Caco-2 (cell line): ENCODE data around the gene CPB1. TPM values are rescaled to one million over a fixed set of nuclear protein-coding genes. Genes with fewer than 3 reads are reported as not detected.

Source experiments
- BruUV-seq: library from RNA; stranded (reverse); fragments of 400-500 nt; replicated peaks from 2 replicates; lab custom pipeline; 2021; lab: Mats Ljungman, UMichigan
- CTCF ChIA-PET: fragments of 300-600 bp; sonication (Branson Sonifier 250); formaldehyde crosslinking; loops from one replicate; lab custom pipeline; 2022; ENCODE audit warnings: antibody characterized with exemption; lab: Charles Lee
- POLR2A ChIA-PET: fragments of 300-600 bp; sonication (Branson Sonifier 250); formaldehyde crosslinking; loops from one replicate; lab custom pipeline; 2022; ENCODE audit warnings: antibody characterized with exemption; lab: Charles Lee
- DNase-seq, 2 experiments: peaks; one replicate each; pipeline versions ENCODE4 v3.0.0 to v3.0.0-alpha.2; 2020 to 2022
- H3K27me3 ChIP-seq: replicated peaks from 2 replicates; pipeline ENCODE4 v1.6.0; 2011; ENCODE audit warnings: low read length; ENCODE audit not compliant: control insufficient read depth, insufficient read depth
- H3K36me3 ChIP-seq: 2 replicates; pipeline ENCODE4 v1.5.1; 2011; ENCODE audit warnings: low read length; ENCODE audit not compliant: control insufficient read depth, insufficient read depth
- H3K4me1 ChIP-seq: fragments of 250-450 bp; sonication (Bioruptor Pico); 2 replicates; pipeline ENCODE4 v1.5.1; 2020; ENCODE audit warnings: mild to moderate bottlenecking
- H3K4me3 ChIP-seq: 2 replicates; pipeline ENCODE4 v1.5.1; 2011; ENCODE audit warnings: low read depth, mild to moderate bottlenecking, control low read depth, low read length
- H3K9me3 ChIP-seq: fragments of 250-450 bp; sonication (Bioruptor Pico); 2 replicates; pipeline ENCODE4 v1.5.1; 2020; ENCODE audit warnings: mild to moderate bottlenecking, moderate library complexity
- H3K27ac Mint-ChIP-seq: one replicate; pipeline ENCODE4 v1.8.0; 2022; ENCODE audit warnings: mixed read lengths; ENCODE audit not compliant: unreplicated experiment
- H3K27me3 Mint-ChIP-seq: one replicate; pipeline ENCODE4 v1.8.0; 2022; ENCODE audit warnings: mixed read lengths; ENCODE audit not compliant: insufficient read depth, unreplicated experiment
- H3K36me3 Mint-ChIP-seq: one replicate; pipeline ENCODE4 v1.8.0; 2022; ENCODE audit warnings: mild to moderate bottlenecking, mixed read lengths; ENCODE audit not compliant: insufficient read depth, unreplicated experiment
- H3K4me1 Mint-ChIP-seq: one replicate; pipeline ENCODE4 v1.8.0; 2022; ENCODE audit warnings: low read depth, mixed read lengths; ENCODE audit not compliant: unreplicated experiment
- H3K4me3 Mint-ChIP-seq: one replicate; pipeline ENCODE4 v1.8.0; 2022; ENCODE audit warnings: mild to moderate bottlenecking, moderate library complexity, mixed read lengths; ENCODE audit not compliant: unreplicated experiment
- H3K9me3 Mint-ChIP-seq: one replicate; pipeline ENCODE4 v1.8.0; 2022; ENCODE audit warnings: mixed read lengths; ENCODE audit not compliant: unreplicated experiment
- intact Hi-C: fragments of 100-400 bp; cut with micrococcal nuclease; formaldehyde crosslinking; loops from one replicate; pipeline ENCODE4 v1.10.0; 2022; ENCODE audit not compliant: unreplicated experiment
- total RNA-seq: library from RNA; stranded (reverse); gene quantifications from 2 replicates; pipeline ENCODE4 v1.2.3, GENCODE V29; 2022
- TF ChIP-seq, protein P1 (sequence below), 2 experiments: fragments of 200-600 bp in 1 of 2; IDR thresholded peaks; 1 replicate in 1 of 2; 2 replicates in 1 of 2; pipeline versions ENCODE4 v1.5.1 to v1.8.0; 2011 to 2022; ENCODE audit warnings: antibody characterized with exemption in 1 of 2, control low read depth in 1 of 2, inconsistent platforms in 1 of 2, low read depth in 1 of 2, low read length in 1 of 2, mild to moderate bottlenecking in 1 of 2, moderate library complexity in 1 of 2; ENCODE audit not compliant: insufficient read depth in 1 of 2, severe bottlenecking in 1 of 2, unreplicated experiment in 1 of 2

Gene CPB1
- total RNA-seq, 1 experiment from 2014 or later = not detected

DNA sequence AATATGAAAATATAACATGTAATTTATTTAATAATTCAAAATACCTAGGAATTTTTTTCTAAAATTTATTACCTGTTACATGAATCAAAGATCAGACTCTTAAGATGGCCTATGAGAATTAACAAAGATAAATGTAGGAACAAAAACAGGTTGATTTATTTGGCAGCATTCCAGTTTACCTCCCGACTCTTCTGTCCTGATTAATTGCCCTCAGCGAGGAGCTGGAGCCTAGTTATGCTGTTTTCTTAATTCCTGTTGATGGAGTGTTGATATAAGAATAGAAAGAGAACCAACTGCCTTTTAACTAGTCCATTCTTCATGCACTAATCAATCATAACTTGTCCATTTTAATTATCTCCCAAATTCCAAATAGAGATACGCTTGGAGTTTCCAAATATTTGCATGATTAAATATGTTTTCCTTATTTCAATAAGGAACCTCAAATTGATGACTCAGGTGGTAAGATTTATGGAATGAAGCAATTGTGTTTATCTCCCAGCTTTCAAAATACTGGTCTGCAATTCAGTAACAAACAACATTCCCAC is 10.6 kb upstream of the CPB1 start:
- H3K9me3 Mint-ChIP-seq = no peaks in the 10 kb centered on the region
- intact Hi-C loops = no loop called here
- H3K27me3 Mint-ChIP-seq = no peaks in the 10 kb centered on the region
- no peak overlapping the region for H3K4me3 ChIP-seq
- DNase-seq = no peak
- H3K4me1 ChIP-seq = no peaks in the 10 kb centered on the region
- no peaks in the 10 kb centered on the region for H3K9me3 ChIP-seq
- peaks cover 7% of the 10 kb centered on the region for H3K4me1 Mint-ChIP-seq
- no peaks in the 10 kb centered on the region for H3K27me3 ChIP-seq
- H3K36me3 Mint-ChIP-seq = no peaks in the 10 kb centered on the region
- H3K36me3 ChIP-seq = no peaks in the 10 kb centered on the region
- POLR2A ChIA-PET = no interaction called here
- BruUV-seq = no TSS peak
- TF ChIP-seq, protein P1, sequence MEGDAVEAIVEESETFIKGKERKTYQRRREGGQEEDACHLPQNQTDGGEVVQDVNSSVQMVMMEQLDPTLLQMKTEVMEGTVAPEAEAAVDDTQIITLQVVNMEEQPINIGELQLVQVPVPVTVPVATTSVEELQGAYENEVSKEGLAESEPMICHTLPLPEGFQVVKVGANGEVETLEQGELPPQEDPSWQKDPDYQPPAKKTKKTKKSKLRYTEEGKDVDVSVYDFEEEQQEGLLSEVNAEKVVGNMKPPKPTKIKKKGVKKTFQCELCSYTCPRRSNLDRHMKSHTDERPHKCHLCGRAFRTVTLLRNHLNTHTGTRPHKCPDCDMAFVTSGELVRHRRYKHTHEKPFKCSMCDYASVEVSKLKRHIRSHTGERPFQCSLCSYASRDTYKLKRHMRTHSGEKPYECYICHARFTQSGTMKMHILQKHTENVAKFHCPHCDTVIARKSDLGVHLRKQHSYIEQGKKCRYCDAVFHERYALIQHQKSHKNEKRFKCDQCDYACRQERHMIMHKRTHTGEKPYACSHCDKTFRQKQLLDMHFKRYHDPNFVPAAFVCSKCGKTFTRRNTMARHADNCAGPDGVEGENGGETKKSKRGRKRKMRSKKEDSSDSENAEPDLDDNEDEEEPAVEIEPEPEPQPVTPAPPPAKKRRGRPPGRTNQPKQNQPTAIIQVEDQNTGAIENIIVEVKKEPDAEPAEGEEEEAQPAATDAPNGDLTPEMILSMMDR (IDR thresholded peaks at IDR 0.05; ENCODE audit: insufficient read depth in 1 of 2, low read depth in 1 of 2, low read length in 1 of 2, severe bottlenecking in 1 of 2, unreplicated experiment in 1 of 2) = no peak
- no peak overlapping the region for H3K27ac Mint-ChIP-seq
- CTCF ChIA-PET = no interaction called here
- no peak overlapping the region for H3K4me3 Mint-ChIP-seq

DNA sequence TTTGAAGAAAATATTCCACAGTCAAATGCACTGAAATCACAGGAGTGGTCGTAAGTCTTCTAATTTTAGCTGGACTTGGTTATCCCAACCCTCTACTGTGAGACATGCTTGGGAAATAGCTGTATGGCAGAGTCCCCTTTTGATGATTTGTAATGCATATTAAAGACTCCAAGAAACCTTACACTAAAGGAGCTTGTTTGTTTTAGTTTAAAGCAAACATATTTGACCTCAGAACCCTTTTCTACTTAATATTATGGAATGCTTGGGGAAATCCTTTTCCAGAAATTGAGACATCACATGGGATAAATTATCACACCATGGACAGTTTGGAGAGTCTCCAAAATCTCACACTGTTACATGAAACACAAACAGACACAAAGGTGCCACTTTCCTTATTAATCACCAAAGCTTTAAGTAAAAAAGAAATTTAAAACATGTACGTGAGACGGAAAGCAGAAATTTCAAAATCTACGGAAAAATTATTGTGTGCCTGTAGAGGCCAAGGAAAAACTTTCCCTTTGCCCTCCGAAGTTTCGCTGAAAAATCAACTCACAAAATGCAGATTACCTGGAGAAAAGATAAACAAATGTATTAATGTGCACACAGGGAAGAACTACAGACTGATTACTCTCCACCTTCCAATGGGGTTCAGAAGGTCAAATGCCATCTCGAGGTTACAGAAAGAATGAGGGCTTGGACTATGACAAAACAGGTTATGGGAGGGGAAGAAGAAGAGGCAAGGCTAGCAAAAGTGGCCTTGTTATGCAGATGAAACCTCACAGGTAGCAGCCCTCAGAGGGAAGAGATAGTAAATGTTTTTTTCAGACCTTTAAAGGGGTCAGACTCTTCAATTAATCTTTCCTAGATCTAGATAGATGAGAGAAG is 7.0 kb upstream of the CPB1 start:
- H3K27me3 ChIP-seq = no peaks in the 10 kb centered on the region
- no peak overlapping the region for H3K4me3 ChIP-seq
- POLR2A ChIA-PET = no interaction called here
- BruUV-seq = no TSS peak
- peak in 1 of 2 experiments; percentile 6 for DNase-seq
- no peaks in the 10 kb centered on the region for H3K9me3 ChIP-seq
- Mint-ChIP-seq H3K4me1 (peaks cover 7% of the 10 kb centered on the region), H3K4me3 (no peak overlapping the region), H3K27ac (no peak overlapping the region), H3K27me3 (no peaks in the 10 kb centered on the region), H3K36me3 (no peaks in the 10 kb centered on the region), H3K9me3 (no peaks in the 10 kb centered on the region)
- H3K36me3 ChIP-seq = no peaks in the 10 kb centered on the region
- CTCF ChIA-PET = no interaction called here
- H3K4me1 ChIP-seq = no peaks in the 10 kb centered on the region
- intact Hi-C loops = no loop called here
- TF ChIP-seq, protein P1 (IDR thresholded peaks at IDR 0.05; ENCODE audit: insufficient read depth in 1 of 2, low read depth in 1 of 2, low read length in 1 of 2, severe bottlenecking in 1 of 2, unreplicated experiment in 1 of 2) = no peak

DNA sequence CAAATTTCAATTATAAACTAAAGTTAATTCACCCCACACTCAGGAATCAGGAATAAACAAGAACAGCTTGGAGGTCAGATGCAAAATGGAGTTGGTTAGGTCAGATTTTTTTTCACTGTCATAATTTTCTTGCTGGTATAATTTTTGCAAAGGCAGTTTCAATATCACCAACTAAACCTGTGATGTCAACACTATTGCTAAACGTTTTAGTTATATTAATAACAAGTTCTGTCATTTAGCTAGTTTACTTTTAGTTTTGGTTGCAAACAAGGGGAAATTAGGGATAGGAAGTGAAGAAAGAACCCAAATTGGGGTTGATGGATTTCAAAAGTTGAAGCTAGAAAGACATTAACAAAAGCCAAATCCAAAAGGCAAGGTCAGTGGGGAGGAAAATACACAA is 4.6 kb upstream of the CPB1 start:
- H3K27me3 Mint-ChIP-seq = no peaks in the 10 kb centered on the region
- TF ChIP-seq, protein P1 (IDR thresholded peaks at IDR 0.05; ENCODE audit: insufficient read depth in 1 of 2, low read depth in 1 of 2, low read length in 1 of 2, severe bottlenecking in 1 of 2, unreplicated experiment in 1 of 2) = no peak
- intact Hi-C loops = no loop called here
- H3K27ac Mint-ChIP-seq = no peak overlapping the region
- POLR2A ChIA-PET = no interaction called here
- no peaks in the 10 kb centered on the region for H3K27me3 ChIP-seq
- CTCF ChIA-PET = no interaction called here
- no peaks in the 10 kb centered on the region for H3K4me1 ChIP-seq
- no peak for DNase-seq
- no peaks in the 10 kb centered on the region for H3K36me3 Mint-ChIP-seq
- BruUV-seq = no TSS peak
- no peaks in the 10 kb centered on the region for H3K9me3 Mint-ChIP-seq
- H3K36me3 ChIP-seq = no peaks in the 10 kb centered on the region
- no peak overlapping the region for H3K4me3 ChIP-seq
- no peak overlapping the region for H3K4me3 Mint-ChIP-seq
- H3K9me3 ChIP-seq = no peaks in the 10 kb centered on the region
- H3K4me1 Mint-ChIP-seq = peaks cover 7% of the 10 kb centered on the region
